Nephron (organoid): ENCODE results near the gene GPR142.

Source experiments
- H3K27ac Mint-ChIP-seq, 3 experiments: 2 replicates each; pipeline ENCODE4 v1.8.0; 2020; ENCODE audit warnings: mixed read lengths in 3 of 3, mild to moderate bottlenecking in 2 of 3, moderate library complexity in 1 of 3
- H3K27me3 Mint-ChIP-seq: 2 replicates; pipeline ENCODE4 v1.8.0; 2021; ENCODE audit warnings: low read depth, mild to moderate bottlenecking, moderate library complexity, mixed read lengths
- H3K36me3 Mint-ChIP-seq: 2 replicates; pipeline ENCODE4 v1.8.0; 2020; ENCODE audit warnings: low read depth, mixed read lengths
- H3K4me1 Mint-ChIP-seq: 2 replicates; pipeline ENCODE4 v1.8.0; 2020; ENCODE audit warnings: mixed read lengths
- H3K4me3 Mint-ChIP-seq, 3 experiments: 2 replicates each; pipeline ENCODE4 v1.8.0; 2020; ENCODE audit warnings: mild to moderate bottlenecking in 3 of 3, mixed read lengths in 3 of 3, moderate library complexity in 2 of 3
- H3K9me3 Mint-ChIP-seq: 2 replicates; pipeline ENCODE4 v1.8.0; 2020; ENCODE audit warnings: mixed read lengths
- TF ChIP-seq, protein P1 (sequence below), 3 experiments: fragments of 200-600 bp; sonication (generic); IDR thresholded peaks; one replicate each; pipeline ENCODE4 v1.5.0; 2021; ENCODE audit warnings: antibody characterized with exemption in 3 of 3; ENCODE audit not compliant: unreplicated experiment in 3 of 3

GPR142 gene

DNA sequence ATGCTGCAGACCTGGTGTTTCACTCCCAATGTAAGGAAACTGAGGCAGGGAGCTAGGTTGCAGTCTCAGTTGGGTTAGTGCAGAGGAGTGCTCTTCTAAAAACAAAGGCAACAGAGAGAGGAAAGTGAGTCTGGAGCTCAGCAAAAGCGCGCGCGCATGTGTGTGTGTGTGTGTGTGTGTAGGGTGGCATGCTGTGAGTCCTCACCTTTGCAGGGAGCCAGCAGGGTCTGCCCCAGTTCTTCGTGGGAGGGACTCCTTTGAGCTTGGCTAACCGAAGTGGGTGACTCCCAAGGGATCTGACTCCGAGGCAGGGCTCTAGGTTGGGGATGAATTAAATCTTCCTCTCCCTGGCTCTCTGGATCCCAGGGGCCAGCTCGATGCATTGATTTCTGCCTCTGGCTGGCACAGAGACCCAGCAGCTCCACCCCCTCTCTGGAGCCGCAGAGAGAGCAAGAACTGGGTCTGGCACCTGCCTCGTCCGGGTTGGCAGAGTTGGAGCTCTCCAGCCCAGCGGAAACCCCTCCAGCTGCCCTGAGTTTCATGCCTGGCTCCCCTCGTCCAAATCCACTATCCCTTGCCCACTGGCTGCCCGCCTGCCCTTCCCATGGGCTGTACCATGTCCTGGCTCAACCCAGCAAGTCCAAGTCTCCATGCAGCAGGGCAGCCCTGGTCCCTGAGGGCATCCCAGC, 4.4 kb upstream of the GPR142 start:
- H3K36me3 Mint-ChIP-seq: no peaks in the 10 kb centered on the region
- H3K4me3 Mint-ChIP-seq: no peak overlapping the region
- H3K4me1 Mint-ChIP-seq: peaks cover 16% of the 10 kb centered on the region
- H3K9me3 Mint-ChIP-seq: no peaks in the 10 kb centered on the region
- H3K27ac Mint-ChIP-seq: no peak overlapping the region
- peaks cover 51% of the 10 kb centered on the region for H3K27me3 Mint-ChIP-seq
- TF ChIP-seq, protein P1, sequence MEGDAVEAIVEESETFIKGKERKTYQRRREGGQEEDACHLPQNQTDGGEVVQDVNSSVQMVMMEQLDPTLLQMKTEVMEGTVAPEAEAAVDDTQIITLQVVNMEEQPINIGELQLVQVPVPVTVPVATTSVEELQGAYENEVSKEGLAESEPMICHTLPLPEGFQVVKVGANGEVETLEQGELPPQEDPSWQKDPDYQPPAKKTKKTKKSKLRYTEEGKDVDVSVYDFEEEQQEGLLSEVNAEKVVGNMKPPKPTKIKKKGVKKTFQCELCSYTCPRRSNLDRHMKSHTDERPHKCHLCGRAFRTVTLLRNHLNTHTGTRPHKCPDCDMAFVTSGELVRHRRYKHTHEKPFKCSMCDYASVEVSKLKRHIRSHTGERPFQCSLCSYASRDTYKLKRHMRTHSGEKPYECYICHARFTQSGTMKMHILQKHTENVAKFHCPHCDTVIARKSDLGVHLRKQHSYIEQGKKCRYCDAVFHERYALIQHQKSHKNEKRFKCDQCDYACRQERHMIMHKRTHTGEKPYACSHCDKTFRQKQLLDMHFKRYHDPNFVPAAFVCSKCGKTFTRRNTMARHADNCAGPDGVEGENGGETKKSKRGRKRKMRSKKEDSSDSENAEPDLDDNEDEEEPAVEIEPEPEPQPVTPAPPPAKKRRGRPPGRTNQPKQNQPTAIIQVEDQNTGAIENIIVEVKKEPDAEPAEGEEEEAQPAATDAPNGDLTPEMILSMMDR (IDR thresholded peaks at IDR 0.05; ENCODE audit: unreplicated experiment in 3 of 3): no peak

DNA sequence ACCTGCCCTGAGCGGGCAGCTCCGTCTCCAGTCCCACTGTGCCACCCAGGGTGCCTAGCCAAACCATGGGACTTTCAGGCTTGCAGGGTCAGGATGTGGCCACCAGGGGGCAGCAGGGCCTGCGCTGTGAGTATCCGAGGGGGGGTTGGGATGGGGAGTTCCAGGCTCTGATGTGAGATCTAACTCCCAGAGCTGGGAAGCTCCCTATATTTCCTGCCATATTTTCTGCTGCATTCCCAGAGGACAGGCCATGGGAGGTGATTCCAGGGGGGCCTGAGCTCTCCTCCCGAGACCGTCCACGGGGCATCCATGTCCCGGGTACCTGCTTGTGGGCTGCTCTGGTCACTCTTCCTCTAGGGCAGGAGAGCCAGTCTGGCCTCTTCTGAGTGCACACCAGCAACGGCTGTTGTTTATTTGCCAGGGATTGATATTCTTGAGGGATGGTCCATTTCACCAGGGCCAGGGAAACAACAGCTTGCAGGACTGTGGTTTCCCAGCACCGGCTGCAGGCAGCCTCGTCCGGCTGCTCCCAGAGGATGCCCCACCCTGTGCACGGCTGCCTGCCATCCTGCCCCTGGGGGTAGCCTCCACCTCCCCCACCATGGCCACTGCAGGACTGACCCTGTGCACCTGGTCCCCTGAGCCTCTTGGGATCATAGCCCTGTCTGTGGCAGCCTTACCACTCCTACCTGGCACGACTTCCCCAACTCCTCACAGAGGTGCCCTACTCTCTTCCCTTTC, 1.2 kb downstream of the GPR142 start:
- TF ChIP-seq, protein P1 (IDR thresholded peaks at IDR 0.05; ENCODE audit: unreplicated experiment in 3 of 3): peak; percentile 79 to 91 (median 86)
- Mint-ChIP-seq H3K27ac (no peak overlapping the region), H3K36me3 (no peaks in the 10 kb centered on the region), H3K9me3 (no peaks in the 10 kb centered on the region), H3K4me3 (no peak overlapping the region), H3K27me3 (peaks cover 24% of the 10 kb centered on the region), H3K4me1 (no peaks in the 10 kb centered on the region)

DNA sequence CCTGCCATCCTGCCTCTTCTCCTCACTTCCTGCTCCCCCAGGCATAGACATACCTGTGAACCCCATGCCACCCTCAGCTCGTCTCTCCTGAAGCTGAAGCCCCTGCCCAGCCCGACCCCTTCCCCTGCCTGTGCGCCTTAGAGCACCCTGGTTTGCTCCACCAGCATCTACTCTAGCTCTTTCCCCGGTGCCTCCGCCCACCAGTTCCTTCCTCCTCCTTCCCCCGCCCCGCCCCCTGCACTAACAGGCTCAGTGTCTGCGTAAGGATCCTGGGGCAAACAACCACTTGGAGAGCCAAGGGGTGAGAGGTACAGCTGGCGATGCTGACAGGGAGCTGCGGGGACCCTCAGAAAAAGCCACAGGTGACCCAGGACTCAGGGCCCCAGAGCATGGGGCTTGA, 1.9 kb downstream of the GPR142 start:
- no peak overlapping the region for H3K27ac Mint-ChIP-seq
- H3K9me3 Mint-ChIP-seq: no peaks in the 10 kb centered on the region
- peaks cover 4% of the 10 kb centered on the region for H3K4me1 Mint-ChIP-seq
- no peak overlapping the region for H3K4me3 Mint-ChIP-seq
- H3K27me3 Mint-ChIP-seq: peaks cover 18% of the 10 kb centered on the region
- no peaks in the 10 kb centered on the region for H3K36me3 Mint-ChIP-seq
- TF ChIP-seq, protein P1 (IDR thresholded peaks at IDR 0.05; ENCODE audit: unreplicated experiment in 3 of 3): no peak

DNA sequence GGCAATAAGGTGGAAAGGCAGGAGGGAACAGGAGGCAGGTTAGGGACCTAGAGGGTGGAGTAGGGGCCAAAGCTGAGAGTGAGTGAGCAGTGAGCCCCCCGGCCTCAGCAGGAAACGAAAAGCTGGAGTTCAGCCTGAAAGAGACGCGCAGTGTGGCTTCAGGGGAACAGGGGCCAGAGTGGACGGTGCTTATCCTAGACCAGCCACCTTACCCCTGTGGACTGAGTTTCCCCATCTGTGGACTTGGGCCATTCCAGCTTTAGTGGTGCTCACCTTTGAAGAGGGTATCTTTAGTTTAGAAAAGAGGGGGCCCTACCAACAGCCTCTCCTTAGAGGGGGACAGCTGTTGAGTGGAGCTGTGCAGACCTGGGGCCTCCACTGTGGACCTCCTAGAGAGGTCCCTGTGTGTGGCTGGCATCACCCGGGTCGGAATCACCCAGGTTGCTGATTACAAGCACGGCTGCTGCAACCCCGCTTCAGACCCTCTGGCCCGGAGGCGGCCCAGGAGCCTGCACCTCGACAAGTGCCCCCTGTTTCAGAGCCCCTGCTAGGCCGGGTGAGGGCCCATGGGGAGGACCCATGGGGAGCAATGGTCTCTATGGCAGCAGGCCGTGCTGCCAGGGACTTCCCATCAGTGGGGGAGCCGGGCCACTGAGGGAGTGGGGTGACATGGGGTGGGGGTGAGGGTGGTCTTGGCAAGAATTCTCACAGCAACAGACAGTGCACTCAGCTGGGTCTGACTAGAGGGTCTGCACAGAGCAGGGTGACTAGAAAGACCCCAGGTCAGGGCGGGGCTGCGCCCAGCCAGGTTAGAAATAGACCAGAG, 2.6 kb downstream of the GPR142 start:
- Mint-ChIP-seq H3K4me3 (no peak overlapping the region), H3K27me3 (peaks cover 20% of the 10 kb centered on the region), H3K9me3 (no peaks in the 10 kb centered on the region), H3K4me1 (peaks cover 5% of the 10 kb centered on the region), H3K27ac (no peak overlapping the region), H3K36me3 (no peaks in the 10 kb centered on the region)
- TF ChIP-seq, protein P1 (IDR thresholded peaks at IDR 0.05; ENCODE audit: unreplicated experiment in 3 of 3): no peak

DNA sequence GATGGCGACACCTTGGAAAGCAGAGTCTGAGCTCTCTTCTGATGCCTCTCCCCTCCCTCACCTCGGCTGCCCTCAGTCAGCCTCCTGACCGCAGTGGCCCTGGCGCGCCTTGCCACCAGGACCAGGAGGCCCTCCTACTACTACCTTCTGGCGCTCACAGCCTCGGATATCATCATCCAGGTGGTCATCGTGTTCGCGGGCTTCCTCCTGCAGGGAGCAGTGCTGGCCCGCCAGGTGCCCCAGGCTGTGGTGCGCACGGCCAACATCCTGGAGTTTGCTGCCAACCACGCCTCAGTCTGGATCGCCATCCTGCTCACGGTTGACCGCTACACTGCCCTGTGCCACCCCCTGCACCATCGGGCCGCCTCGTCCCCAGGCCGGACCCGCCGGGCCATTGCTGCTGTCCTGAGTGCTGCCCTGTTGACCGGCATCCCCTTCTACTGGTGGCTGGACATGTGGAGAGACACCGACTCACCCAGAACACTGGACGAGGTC, 4.4 kb downstream of the GPR142 start:
- H3K4me3 Mint-ChIP-seq: no peak overlapping the region
- peaks cover 24% of the 10 kb centered on the region for H3K27me3 Mint-ChIP-seq
- TF ChIP-seq, protein P1 (IDR thresholded peaks at IDR 0.05; ENCODE audit: unreplicated experiment in 3 of 3): no peak
- H3K36me3 Mint-ChIP-seq: no peaks in the 10 kb centered on the region
- no peak overlapping the region for H3K27ac Mint-ChIP-seq
- H3K4me1 Mint-ChIP-seq: peaks cover 5% of the 10 kb centered on the region
- no peaks in the 10 kb centered on the region for H3K9me3 Mint-ChIP-seq
